Stimulated activated CD8-positive, alpha-beta memory T cell treated with anti-CD3 and anti-CD28 coated beads, Interleukin-2, amount 100 ng/mL, for 48 hours (primary cell): ENCODE results near the gene MAS1.

Experiments used
- DNase-seq, 2 donors: peaks; one replicate each; pipeline ENCODE4 v3.0.0-alpha.2; 2020; ENCODE audit warnings: low read depth in 2 of 2

The MAS1 gene

GRCh38 chr6:159880412-159880975 is 10.3 kb upstream of the MAS1 start:
- DNase-seq = no peak

- no peak for DNase-seq
Measured at GRCh38 chr6:159884720-159885119, 6.1 kb upstream of the MAS1 start.

- no peak for DNase-seq
Measured at GRCh38 chr6:159886270-159886669, 4.5 kb upstream of the MAS1 start.

GRCh38 chr6:159887146-159887545 is 3.6 kb upstream of the MAS1 start:
- no peak for DNase-seq

DNA sequence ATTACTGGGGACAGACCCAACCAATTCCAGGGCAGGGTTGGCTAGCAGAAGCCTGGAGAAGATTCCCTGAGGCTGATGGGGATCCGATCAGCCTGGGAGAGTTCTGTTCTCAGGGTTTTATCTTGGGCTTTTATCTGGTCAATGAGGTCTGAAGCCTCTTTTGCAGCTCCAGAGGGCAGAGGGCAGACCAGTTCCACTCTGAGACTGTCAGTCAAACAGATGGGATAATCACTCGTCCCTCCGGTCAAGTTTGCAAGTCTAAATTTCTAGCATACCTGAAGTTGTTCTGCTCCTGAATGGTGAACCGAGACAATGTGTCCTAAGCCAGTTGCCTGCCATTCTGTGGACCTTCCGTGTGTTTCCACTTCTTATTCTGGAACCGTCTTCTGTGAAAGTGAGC is 3.0 kb upstream of the MAS1 start:
- no peak for DNase-seq

GRCh38 chr6:159890201-159890600 is 587 bp upstream of the MAS1 start:
- no peak for DNase-seq

DNA sequence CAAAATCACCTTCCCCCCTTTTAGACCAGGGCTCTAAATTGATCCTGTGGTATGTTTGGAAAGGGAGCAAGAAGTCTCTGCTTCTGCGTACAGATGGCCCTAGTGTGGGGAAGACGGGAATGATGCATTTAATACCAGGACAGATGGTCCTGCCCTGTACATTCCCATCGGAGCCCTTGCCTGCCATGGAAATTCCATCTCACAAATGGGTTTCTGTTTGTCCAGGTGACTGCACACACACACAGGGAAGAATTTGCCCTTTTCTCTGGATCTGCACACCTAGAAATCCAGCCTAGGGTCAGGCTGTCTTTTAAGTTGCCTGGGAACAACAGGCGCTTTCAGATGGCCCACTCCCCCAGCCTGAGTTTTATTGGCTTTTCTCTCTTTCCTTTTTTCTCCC is 1.3 kb downstream of the MAS1 start:
- no peak for DNase-seq

- DNase-seq = no peak
Measured at GRCh38 chr6:159893064-159893463, 2.3 kb downstream of the MAS1 start.

- no peak for DNase-seq
Measured at GRCh38 chr6:159894991-159895390, 4.2 kb downstream of the MAS1 start.

DNA sequence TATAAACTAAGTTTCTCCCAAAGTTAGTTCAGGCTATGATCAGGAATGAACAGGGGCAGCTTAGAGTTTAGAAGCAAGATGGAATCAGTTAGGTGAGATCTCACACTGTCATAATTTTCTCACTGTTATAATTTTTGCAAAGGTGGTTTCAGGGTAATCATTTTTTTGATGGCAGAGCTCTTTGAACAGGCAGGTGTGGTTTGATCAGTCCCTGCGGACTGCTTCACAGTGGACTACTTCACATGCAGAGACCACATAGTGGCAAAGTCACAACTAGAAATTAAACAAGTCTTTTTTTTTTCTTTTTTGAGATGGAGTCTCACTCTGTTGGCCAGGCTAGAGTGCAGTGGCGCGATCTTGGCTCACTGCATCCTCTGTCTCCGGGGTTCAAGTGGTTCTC is 6.8 kb downstream of the MAS1 start:
- DNase-seq = no peak

DNA sequence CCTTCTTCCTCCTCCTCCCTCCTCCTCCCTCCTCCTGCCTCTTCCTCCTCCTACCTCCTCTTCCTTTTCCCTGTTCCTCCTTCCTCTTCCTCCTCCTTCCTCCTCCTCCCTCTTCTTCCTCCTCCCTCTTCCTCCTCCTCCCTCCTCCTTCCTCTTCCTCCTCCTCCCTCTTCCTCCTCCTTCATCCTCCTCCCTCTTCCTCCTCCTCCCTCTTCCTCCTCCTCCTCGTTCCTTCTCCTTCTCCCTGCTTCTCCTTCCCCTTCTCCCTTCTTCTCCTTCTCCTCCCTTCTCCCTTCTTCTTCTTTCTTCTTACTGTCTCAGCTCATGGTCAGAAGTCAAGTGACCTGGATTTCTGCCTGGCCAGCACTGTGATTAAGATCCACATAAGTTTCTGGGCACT is 7.7 kb downstream of the MAS1 start:
- DNase-seq = no peak

GRCh38 chr6:159899994-159900745 is 9.4 kb downstream of the MAS1 start:
- DNase-seq = no peak

- no peak for DNase-seq
Measured at GRCh38 chr6:159902620-159903019, 11.8 kb downstream of the MAS1 start.

- no peak for DNase-seq
Measured at GRCh38 chr6:159904497-159904911, 13.7 kb downstream of the MAS1 start.

GRCh38 chr6:159906400-159906799 is 15.6 kb downstream of the MAS1 start:
- no peak for DNase-seq

GRCh38 chr6:159908535-159908934 is 17.7 kb downstream of the MAS1 start:
- DNase-seq = no peak

DNA sequence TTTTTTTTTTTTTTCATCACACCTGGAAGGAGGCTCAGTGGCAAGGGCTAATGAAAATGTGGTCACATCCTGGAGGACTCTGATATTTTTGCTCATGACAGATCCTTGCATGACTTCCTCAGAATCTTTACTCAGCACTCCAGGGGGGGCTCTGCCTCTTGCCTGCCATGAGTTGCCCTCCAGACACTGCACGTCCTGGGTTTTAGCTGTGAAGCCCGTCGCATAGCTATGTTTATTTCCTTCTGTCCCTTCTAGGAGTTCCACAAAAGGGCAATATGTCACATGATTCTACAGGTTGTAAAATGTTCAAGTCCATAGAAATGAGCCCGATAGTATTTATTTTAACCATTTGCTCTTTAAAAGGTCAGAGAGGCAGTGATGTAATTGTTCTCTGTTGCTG is 18.2 kb downstream of the MAS1 start:
- DNase-seq = no peak

DNA sequence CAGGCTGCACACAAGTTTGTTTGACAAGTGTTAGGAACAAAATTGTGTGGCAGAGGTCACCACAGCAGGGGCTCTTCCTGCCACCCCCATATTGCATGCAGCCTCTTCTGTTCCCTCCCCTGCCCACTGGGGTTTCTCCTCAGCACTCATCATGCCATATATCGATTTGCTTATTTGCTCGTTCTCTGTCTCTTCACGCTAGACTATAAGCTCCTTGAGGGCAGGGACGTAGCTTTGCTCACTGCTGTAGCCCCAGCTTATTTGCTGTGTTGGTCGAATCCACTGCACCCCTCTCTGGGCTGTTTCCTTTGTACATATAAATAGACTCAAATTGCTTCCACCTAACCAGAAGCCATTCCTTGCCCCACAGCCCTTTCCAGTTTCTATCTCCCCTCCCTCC is 19.6 kb downstream of the MAS1 start:
- DNase-seq = no peak

DNA sequence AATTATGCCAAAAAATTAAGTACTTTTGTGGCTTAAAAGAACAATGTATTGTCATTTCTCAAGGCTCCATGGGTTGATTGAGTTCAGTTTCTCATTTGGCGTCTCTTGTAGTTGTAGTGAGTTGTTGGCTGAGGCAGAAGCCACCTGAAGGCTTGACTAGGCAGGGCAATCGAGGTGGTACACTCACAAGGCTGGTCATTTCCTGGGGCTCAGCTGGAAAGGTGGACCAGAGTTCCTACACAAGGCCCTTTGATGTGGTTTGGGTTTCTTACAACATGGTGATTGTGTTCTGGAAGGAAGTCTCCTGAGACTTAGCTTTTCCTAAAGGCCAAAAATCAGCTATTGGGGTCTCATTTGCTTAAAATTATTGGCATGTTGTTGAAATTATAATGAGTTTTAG is 22.6 kb downstream of the MAS1 start:
- DNase-seq = no peak

DNA sequence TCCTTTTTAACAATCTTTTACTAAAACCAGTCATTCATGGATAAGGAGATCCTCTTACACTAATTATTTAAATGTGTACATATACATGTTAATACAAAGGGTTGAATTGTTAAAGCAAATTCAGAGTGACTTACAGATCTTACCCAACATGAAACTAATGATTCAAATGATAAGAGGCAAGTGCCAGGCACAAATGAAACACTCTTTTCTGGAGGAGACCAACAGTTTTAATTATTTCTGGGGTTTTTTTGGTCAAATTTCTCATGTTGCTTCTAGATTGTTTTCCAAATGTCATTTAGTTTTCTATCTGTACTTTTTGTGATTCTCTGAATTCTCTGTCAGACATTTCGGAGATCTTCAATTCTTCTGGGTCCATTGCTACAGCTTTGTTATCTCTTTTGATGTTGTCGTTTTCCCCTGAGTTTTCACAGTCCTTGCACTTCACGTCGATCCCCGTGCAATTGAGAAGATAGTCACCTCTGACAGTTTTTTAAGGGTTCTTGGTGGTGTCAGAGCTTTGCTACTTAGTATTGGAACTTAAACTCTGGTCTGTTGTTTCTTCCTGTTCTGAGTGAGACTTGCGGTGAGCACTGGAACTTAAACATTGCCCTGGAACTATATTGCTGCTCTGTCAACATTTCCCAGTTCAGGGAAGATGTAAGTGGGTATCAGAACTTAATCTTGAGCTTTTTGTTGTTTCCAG is 23.2 kb downstream of the MAS1 start:
- DNase-seq = no peak

GRCh38 chr6:159914565-159914923 is 23.8 kb downstream of the MAS1 start:
- no peak for DNase-seq

GRCh38 chr6:159915397-159915796 is 24.6 kb downstream of the MAS1 start:
- DNase-seq = no peak

GRCh38 chr6:159916237-159916636 is 25.4 kb downstream of the MAS1 start:
- no peak for DNase-seq
